IMR-90 (cell line): ENCODE data around the gene AMD1. TPM values are rescaled to one million over a fixed set of nuclear protein-coding genes. Genes with fewer than 3 reads are reported as not detected.

Experiments used
- ATAC-seq: fragments of 200-7000 bp; cut with Tn5 transposase; 2 replicates; pipeline ENCODE4 v1.9.1; 2020; ENCODE audit warnings: low read depth, mild to moderate bottlenecking, moderate library complexity
- BruUV-seq: library from RNA; stranded (reverse); fragments of 400-500 nt; replicated peaks from 2 replicates; lab custom pipeline; 2021; lab: Mats Ljungman, UMichigan
- CTCF ChIA-PET: fragments of 300-600 bp; formaldehyde crosslinking; extraction: SDS; loops from one replicate; lab custom pipeline; 2021; ENCODE audit warnings: antibody characterized with exemption; lab: Yijun Ruan, JAX
- POLR2A ChIA-PET: fragments of 300-600 bp; sonication (Branson Sonifier 250); formaldehyde crosslinking; loops from one replicate; lab custom pipeline; 2022; ENCODE audit warnings: antibody characterized with exemption; ENCODE audit not compliant: unreplicated experiment; lab: Charles Lee
- DNase-seq: peaks from one replicate; pipeline ENCODE4 v3.0.0; 2013
- H2AFZ ChIP-seq: replicated peaks from 2 replicates; pipeline ENCODE3; 2013; ENCODE audit warnings: low read length, mild to moderate bottlenecking; ENCODE audit not compliant: poor library complexity
- H2AK5ac ChIP-seq: 2 replicates; pipeline ENCODE4 v1.6.1; 2013; ENCODE audit warnings: low read depth, low read length, inconsistent platforms
- H2AK9ac ChIP-seq: replicated peaks from 2 replicates; pipeline ENCODE3; 2013; ENCODE audit warnings: mild to moderate bottlenecking, low read depth, low read length, moderate library complexity; ENCODE audit not compliant: poor library complexity
- H2BK120ac ChIP-seq: 2 replicates; pipeline ENCODE4 v1.6.1; 2013; ENCODE audit warnings: low read depth, low read length, inconsistent platforms
- H2BK15ac ChIP-seq: 3 replicates; pipeline ENCODE4 v1.6.1; 2013; ENCODE audit warnings: low read depth, low read length, inconsistent platforms
- H2BK20ac ChIP-seq: 2 replicates; pipeline ENCODE4 v1.6.1; 2013; ENCODE audit warnings: low read depth, mild to moderate bottlenecking, inconsistent platforms, low read length, moderate library complexity
- H2BK5ac ChIP-seq: 2 replicates; pipeline ENCODE4 v1.6.1; 2013; ENCODE audit warnings: mild to moderate bottlenecking, low read depth, low read length, inconsistent platforms; ENCODE audit not compliant: poor library complexity, severe bottlenecking
- H3K14ac ChIP-seq: replicated peaks from 2 replicates; pipeline ENCODE4 v1.6.1; 2013; ENCODE audit warnings: low read depth, low read length, inconsistent platforms
- H3K18ac ChIP-seq: 2 replicates; pipeline ENCODE4 v1.6.1; 2013; ENCODE audit warnings: low read depth, low read length, control low read depth
- H3K23ac ChIP-seq: 2 replicates; pipeline ENCODE4 v1.6.1; 2013; ENCODE audit warnings: low read depth, low read length, inconsistent platforms
- H3K27ac ChIP-seq: 2 replicates; pipeline ENCODE4 v1.5.1; 2013; ENCODE audit warnings: mild to moderate bottlenecking, control low read depth, low read length; ENCODE audit not compliant: insufficient read depth
- H3K27me3 ChIP-seq: 2 replicates; pipeline ENCODE4 v1.6.1; 2013; ENCODE audit warnings: low read length; ENCODE audit not compliant: control insufficient read depth, insufficient read depth
- H3K36me3 ChIP-seq: 2 replicates; pipeline ENCODE4 v1.6.1; 2013; ENCODE audit warnings: low read length, mixed read lengths; ENCODE audit not compliant: control insufficient read depth, insufficient read depth
- H3K4ac ChIP-seq: 2 replicates; pipeline ENCODE4 v1.6.1; 2013; ENCODE audit warnings: low read depth, low read length, inconsistent platforms
- H3K4me1 ChIP-seq: 2 replicates; pipeline ENCODE4 v1.6.1; 2013; ENCODE audit warnings: low read length, mixed read lengths; ENCODE audit not compliant: control insufficient read depth, insufficient read depth
- H3K4me2 ChIP-seq: 2 replicates; pipeline ENCODE4 v1.6.1; 2013; ENCODE audit warnings: low read depth, mild to moderate bottlenecking, control low read depth, low read length, moderate library complexity
- H3K4me3 ChIP-seq: 2 replicates; pipeline ENCODE4 v1.5.1; 2013; ENCODE audit warnings: low read depth, mild to moderate bottlenecking, control low read depth, low read length, moderate library complexity; ENCODE audit not compliant: insufficient read depth
- H3K56ac ChIP-seq: 2 replicates; pipeline ENCODE4 v1.6.1; 2013; ENCODE audit warnings: low read length, inconsistent platforms; ENCODE audit not compliant: insufficient read depth; ENCODE audit errors: extremely low read depth
- H3K79me1 ChIP-seq, 2 experiments: 2 replicates each; pipeline ENCODE4 v1.6.1; 2013; ENCODE audit warnings: low read length in 2 of 2, inconsistent platforms in 1 of 2, low read depth in 1 of 2
- H3K9ac ChIP-seq: 2 replicates; pipeline ENCODE4 v1.6.1; 2013; ENCODE audit warnings: low read depth, low read length, control low read depth
- H3K9me1 ChIP-seq: 2 replicates; pipeline ENCODE4 v1.6.1; 2013; ENCODE audit warnings: low read length, inconsistent platforms; ENCODE audit not compliant: insufficient read depth
- H3K9me3 ChIP-seq: 2 replicates; pipeline ENCODE4 v1.6.1; 2013; ENCODE audit warnings: low read length; ENCODE audit not compliant: control insufficient read depth, insufficient read depth
- H4K20me1 ChIP-seq: 2 replicates; pipeline ENCODE4 v1.6.1; 2013; ENCODE audit warnings: low read length, inconsistent platforms; ENCODE audit not compliant: insufficient read depth
- H4K5ac ChIP-seq: 2 replicates; pipeline ENCODE4 v1.6.1; 2013; ENCODE audit warnings: mild to moderate bottlenecking, low read depth, low read length, control low read depth
- H4K8ac ChIP-seq, 2 experiments: 2 replicates each; pipeline ENCODE4 v1.6.1; 2013; ENCODE audit warnings: low read depth in 2 of 2, low read length in 2 of 2, control low read depth in 1 of 2, inconsistent platforms in 1 of 2
- H4K91ac ChIP-seq: 2 replicates; pipeline ENCODE4 v1.6.1; 2013; ENCODE audit warnings: low read depth, low read length, inconsistent platforms; ENCODE audit not compliant: insufficient read depth
- BHLHE40 ChIP-seq: fragments of 150-350 bp; IDR thresholded peaks from 2 replicates; pipeline ENCODE4 v1.6.1; 2016; ENCODE audit warnings: mild to moderate bottlenecking, low read depth, low read length
- CEBPB ChIP-seq: IDR thresholded peaks from 2 replicates; pipeline ENCODE4 v1.6.1; 2012; ENCODE audit warnings: low read depth, low read length, improper control_type of control experiment
- CHD1 ChIP-seq: IDR thresholded peaks from 2 replicates; pipeline ENCODE4 v1.6.1; 2012; ENCODE audit warnings: low read depth, low read length, improper control_type of control experiment
- CTCF ChIP-seq: conservative IDR thresholded peaks from 2 replicates; pipeline ENCODE4 v1.5.1; 2012; ENCODE audit warnings: mild to moderate bottlenecking, low read depth, low read length, improper control_type of control experiment
- ELK1 ChIP-seq: fragments of 150-350 bp; IDR thresholded peaks from 2 replicates; pipeline ENCODE4 v1.6.1; 2016; ENCODE audit warnings: low read depth, mild to moderate bottlenecking, low read length, moderate library complexity, borderline replicate concordance
- FOS ChIP-seq: fragments of 150-350 bp; IDR thresholded peaks from 2 replicates; pipeline ENCODE4 v1.6.1; 2016; ENCODE audit warnings: low read depth, low read length
- MAFK ChIP-seq: IDR thresholded peaks from 2 replicates; pipeline ENCODE4 v1.6.1; 2012; ENCODE audit warnings: low read depth, low read length, improper control_type of control experiment
- MAZ ChIP-seq: IDR thresholded peaks from 2 replicates; pipeline ENCODE4 v1.6.1; 2012; ENCODE audit warnings: low read depth, mild to moderate bottlenecking, low read length, improper control_type of control experiment, moderate library complexity, borderline replicate concordance
- MXI1 ChIP-seq: IDR thresholded peaks from 2 replicates; pipeline ENCODE4 v1.6.1; 2012; ENCODE audit warnings: low read depth, mild to moderate bottlenecking, low read length, moderate library complexity, borderline replicate concordance
- NFE2L2 ChIP-seq: fragments of 150-350 bp; IDR thresholded peaks from 2 replicates; pipeline ENCODE4 v1.6.1; 2016; ENCODE audit warnings: low read depth, mild to moderate bottlenecking, low read length
- POLR2A ChIP-seq: IDR thresholded peaks from 2 replicates; pipeline ENCODE4 v1.6.1; 2012; ENCODE audit warnings: mild to moderate bottlenecking, low read depth, low read length
- RAD21 ChIP-seq: IDR thresholded peaks from 2 replicates; pipeline ENCODE4 v1.6.1; 2012; ENCODE audit warnings: low read length, improper control_type of control experiment
- RCOR1 ChIP-seq: IDR thresholded peaks from 2 replicates; pipeline ENCODE4 v1.6.1; 2012; ENCODE audit warnings: mild to moderate bottlenecking, low read length, improper control_type of control experiment; ENCODE audit not compliant: insufficient replicate concordance
- RFX5 ChIP-seq: IDR thresholded peaks from 2 replicates; pipeline ENCODE4 v1.8.0; 2012; ENCODE audit warnings: low read depth, mild to moderate bottlenecking, low read length, moderate library complexity
- SMC3 ChIP-seq: fragments of 150-350 bp; IDR thresholded peaks from 2 replicates; pipeline ENCODE4 v1.6.1; 2016; ENCODE audit warnings: low read depth, mild to moderate bottlenecking, antibody characterized with exemption, low read length, moderate library complexity
- USF2 ChIP-seq: fragments of 150-350 bp; IDR thresholded peaks from 2 replicates; pipeline ENCODE4 v1.6.1; 2017; ENCODE audit warnings: mild to moderate bottlenecking, antibody characterized with exemption, low read length, low read depth
- WGBS, 2 experiments: methylation state at CpG; one replicate each; pipeline versions ENCODE4 v1.1.5 to v1.1.7; 2013; ENCODE audit warnings: missing lambda C conversion rate in 2 of 2; ENCODE audit not compliant: insufficient read length in 1 of 2; ENCODE audit errors: extremely low coverage in 2 of 2; 5-methylcytosine and 5-hydroxymethylcytosine counted together
- dilution Hi-C: fragments of 300-500 bp; cut with HindIII; formaldehyde crosslinking; loops from one replicate; pipeline ENCODE4 v1.14.3; 2018; ENCODE audit warnings: low sequenced_read_pairs; ENCODE audit not compliant: unreplicated experiment
- in situ Hi-C: fragments of 300-500 bp; cut with MboI; formaldehyde crosslinking; loops from 3 replicates; pipeline ENCODE4 v1.14.3; 2019; ENCODE audit warnings: low sequenced_read_pairs, inconsistent platforms, mixed read lengths
- intact Hi-C: fragments of 100-400 bp; cut with micrococcal nuclease; formaldehyde crosslinking; loops from 2 replicates; pipeline ENCODE4 v1.10.0; 2022
- polyA plus RNA-seq, 3 experiments: library from polyadenylated mRNA; depleted of rRNA; stranded (reverse); fragments of >200 nt; gene quantifications; 2 replicates each; pipeline ENCODE4 v1.2.3, GENCODE V29; 2012; ENCODE audit warnings: low replicate concordance in 1 of 3
- total RNA-seq: library from RNA; depleted of rRNA; stranded (reverse); fragments of >200 nt; gene quantifications from 2 replicates; pipeline ENCODE4 v1.2.3, GENCODE V29; 2012

AMD1 gene
- total and polyA plus RNA-seq, 2 of the 4 experiments (the other 2 are of a cell fraction), result 32.2 to 65.8 TPM

- no peak for DNase-seq
- Histone ChIP-seq H3K79me1 (peaks cover 5 to 8% of the 10 kb centered on the region in 2 experiments; a peak in 3 of 4 replicates), H3K9me1 (peaks cover 5% of the 10 kb centered on the region), H3K18ac (no peak overlapping the region), H4K8ac (no peak overlapping the region), H2BK15ac (no peak overlapping the region), H3K4me3 (no peak overlapping the region), H2AK9ac (no peak overlapping the region), H4K5ac (no peak overlapping the region), H4K20me1 (no peaks in the 10 kb centered on the region), H3K4ac (no peak overlapping the region), H2BK20ac (no peak overlapping the region), H4K91ac (no peak overlapping the region), H3K27ac (no peak overlapping the region), H3K4me2 (no peak overlapping the region), H2AFZ (no peak overlapping the region), H2BK5ac (no peak overlapping the region), H3K23ac (no peak overlapping the region), H3K27me3 (no peaks in the 10 kb centered on the region), H3K9ac (no peak overlapping the region), H3K56ac (no peak overlapping the region), H2AK5ac (no peak overlapping the region), H3K14ac (no peak overlapping the region), H2BK120ac (no peak overlapping the region), H3K36me3 (peaks cover 20% of the 10 kb centered on the region), H3K9me3 (peaks cover 10% of the 10 kb centered on the region), H3K4me1 (no peaks in the 10 kb centered on the region)
- no CpG with 5 or more reads among the region's 5 CpGs for WGBS, 2 experiments
- ATAC-seq, result no peak
- dilution Hi-C loops (no loop called here), in situ Hi-C loops (no loop called here), intact Hi-C loops (no loop called here)
- BruUV-seq, result no TSS peak
- POLR2A ChIA-PET, result no interaction called here
- CTCF ChIA-PET, result no interaction called here
- no peak for TF ChIP-seq MAZ
- TF ChIP-seq NFE2L2, result no peak
- no peak for TF ChIP-seq CEBPB
- no peak for TF ChIP-seq CTCF
- TF ChIP-seq ELK1, result no peak
- no peak for TF ChIP-seq RAD21
- TF ChIP-seq POLR2A, result no peak
- no peak for TF ChIP-seq USF2
- TF ChIP-seq SMC3, result no peak
- no peak for TF ChIP-seq BHLHE40
- no peak for TF ChIP-seq MXI1
- no peak for TF ChIP-seq CHD1
- TF ChIP-seq MAFK, result no peak
- no peak for TF ChIP-seq RCOR1
- TF ChIP-seq FOS, result no peak
- TF ChIP-seq RFX5, result no peak
Measured at GRCh38 chr6:110900028-110900598, 25.5 kb downstream of the AMD1 start.
